ENCODE results near the gene OR56A3. TPM values are rescaled to one million over a fixed set of nuclear protein-coding genes. Genes with fewer than 3 reads are reported as not detected.

Gene OR56A3
- total RNA-seq, 1 donor from 2014 or later = not detected

Other genes with a start within 250 kb of the OR56A3 start
- not detected in 2 replicates for gene OR56B1, start 205.8 kb upstream of the OR56A3 start, total RNA-seq
- not detected in 2 replicates for gene OR52N4, start 188.0 kb upstream of the OR56A3 start, total RNA-seq
- gene OR52N5, start 158.9 kb upstream of the OR56A3 start, total RNA-seq = not detected in 2 replicates
- not detected in 2 replicates for gene OR52N1, start 151.0 kb upstream of the OR56A3 start, total RNA-seq
- gene OR52N2, start 133.3 kb upstream of the OR56A3 start, total RNA-seq = not detected in 2 replicates
- not detected in 2 replicates for gene OR52E6, start 100.4 kb upstream of the OR56A3 start, total RNA-seq
- not detected in 2 replicates for gene OR52E8, start 84.6 kb upstream of the OR56A3 start, total RNA-seq
- not detected in 2 replicates for gene OR52E4, start 61.6 kb upstream of the OR56A3 start, total RNA-seq
- gene OR52E5, start 49.0 kb upstream of the OR56A3 start, total RNA-seq = not detected in 2 replicates
- not detected in 2 replicates for gene OR56A5, start 26.2 kb downstream of the OR56A3 start, total RNA-seq
- gene OR52L1, start 44.7 kb downstream of the OR56A3 start, total RNA-seq = not detected in 2 replicates
- not detected in 2 replicates for gene OR56A4, start 64.7 kb downstream of the OR56A3 start, total RNA-seq
- not detected in 2 replicates for gene OR56A1, start 88.5 kb downstream of the OR56A3 start, total RNA-seq
- not detected in 2 replicates for gene OR56B4, start 165.4 kb downstream of the OR56A3 start, total RNA-seq
- not detected in 2 replicates for gene OR52B2, start 228.1 kb downstream of the OR56A3 start, total RNA-seq

Measured in kidney epithelial cell (primary cell).